Mucosa of rectum (tissue), 2 donors: ENCODE measurements around the gene MKS1.

Source experiments
- H3K27ac ChIP-seq, 2 donors: one replicate each; pipeline ENCODE4 v1.7.0; 2013; ENCODE audit warnings: inconsistent platforms in 2 of 2, low read depth in 2 of 2, low read length in 2 of 2
- H3K27me3 ChIP-seq, 2 donors: one replicate each; pipeline ENCODE4 v1.7.0; 2013; ENCODE audit warnings: low read length in 2 of 2; ENCODE audit not compliant: control insufficient read depth in 2 of 2, insufficient read depth in 2 of 2
- H3K36me3 ChIP-seq, 2 donors: one replicate each; pipeline ENCODE4 v1.7.0; 2013; ENCODE audit warnings: low read length in 2 of 2; ENCODE audit not compliant: control insufficient read depth in 2 of 2, insufficient read depth in 2 of 2
- H3K4me1 ChIP-seq, 2 donors: one replicate each; pipeline ENCODE4 v1.7.0; 2013; ENCODE audit warnings: low read length in 2 of 2, mild to moderate bottlenecking in 1 of 2; ENCODE audit not compliant: control insufficient read depth in 2 of 2, insufficient read depth in 2 of 2
- H3K4me3 ChIP-seq, 2 donors: one replicate each; pipeline ENCODE4 v1.7.0; 2013; ENCODE audit warnings: low read length in 2 of 2
- H3K9ac ChIP-seq, 2 donors: one replicate each; pipeline ENCODE4 v1.7.0; 2013; ENCODE audit warnings: low read length in 2 of 2, low read depth in 1 of 2, mild to moderate bottlenecking in 1 of 2
- H3K9me3 ChIP-seq, 2 donors: one replicate each; pipeline ENCODE4 v1.7.0; 2013; ENCODE audit warnings: low read length in 2 of 2; ENCODE audit not compliant: control insufficient read depth in 2 of 2
- donor health status: healthy.
- donor health status: Normal muscosa, but diverticular disease.

MKS1 gene

GRCh38 chr17:58205936-58206335, 13.1 kb downstream of the MKS1 start:
- H3K9me3 ChIP-seq: no peaks in the 10 kb centered on the region
- no peaks in the 10 kb centered on the region for H3K27me3 ChIP-seq
- H3K9ac ChIP-seq: no peak overlapping the region
- peaks cover 17 to 36% of the 10 kb centered on the region in 2 donors for H3K36me3 ChIP-seq
- H3K4me1 ChIP-seq: no peaks in the 10 kb centered on the region
- no peak overlapping the region for H3K4me3 ChIP-seq
- no peak overlapping the region for H3K27ac ChIP-seq

GRCh38 chr17:58204796-58205195, 14.3 kb downstream of the MKS1 start:
- no peaks in the 10 kb centered on the region for H3K9me3 ChIP-seq
- peaks cover 9 to 24% of the 10 kb centered on the region in 2 donors for H3K36me3 ChIP-seq
- no peak overlapping the region for H3K9ac ChIP-seq
- no peak overlapping the region for H3K27ac ChIP-seq
- H3K4me1 ChIP-seq: no peaks in the 10 kb centered on the region
- H3K27me3 ChIP-seq: no peaks in the 10 kb centered on the region
- no peak overlapping the region for H3K4me3 ChIP-seq

DNA sequence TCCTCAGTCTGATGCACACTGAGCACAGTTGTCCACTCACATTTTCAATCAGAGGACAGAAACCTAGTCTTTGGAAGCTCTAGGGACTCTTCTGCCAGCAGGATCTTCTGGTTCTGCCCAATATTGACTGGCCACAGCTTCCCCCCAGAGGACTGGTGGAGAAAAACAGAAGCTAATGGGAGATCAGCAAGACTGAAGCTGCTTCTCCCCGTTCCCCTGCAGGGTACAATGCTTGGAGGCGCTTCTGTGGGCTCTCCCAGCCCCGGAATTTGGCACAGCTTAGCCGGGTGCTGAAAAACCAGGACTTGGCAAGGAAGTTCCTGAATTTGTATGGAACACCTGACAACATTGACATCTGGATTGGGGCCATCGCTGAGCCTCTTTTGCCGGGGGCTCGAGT, 16.2 kb downstream of the MKS1 start:
- peaks cover 0 to 16% of the 10 kb centered on the region in 2 donors for H3K36me3 ChIP-seq
- no peaks in the 10 kb centered on the region for H3K9me3 ChIP-seq
- H3K9ac ChIP-seq: no peak overlapping the region
- H3K27me3 ChIP-seq: no peaks in the 10 kb centered on the region
- no peak overlapping the region for H3K27ac ChIP-seq
- H3K4me1 ChIP-seq: no peaks in the 10 kb centered on the region
- H3K4me3 ChIP-seq: no peak overlapping the region

DNA sequence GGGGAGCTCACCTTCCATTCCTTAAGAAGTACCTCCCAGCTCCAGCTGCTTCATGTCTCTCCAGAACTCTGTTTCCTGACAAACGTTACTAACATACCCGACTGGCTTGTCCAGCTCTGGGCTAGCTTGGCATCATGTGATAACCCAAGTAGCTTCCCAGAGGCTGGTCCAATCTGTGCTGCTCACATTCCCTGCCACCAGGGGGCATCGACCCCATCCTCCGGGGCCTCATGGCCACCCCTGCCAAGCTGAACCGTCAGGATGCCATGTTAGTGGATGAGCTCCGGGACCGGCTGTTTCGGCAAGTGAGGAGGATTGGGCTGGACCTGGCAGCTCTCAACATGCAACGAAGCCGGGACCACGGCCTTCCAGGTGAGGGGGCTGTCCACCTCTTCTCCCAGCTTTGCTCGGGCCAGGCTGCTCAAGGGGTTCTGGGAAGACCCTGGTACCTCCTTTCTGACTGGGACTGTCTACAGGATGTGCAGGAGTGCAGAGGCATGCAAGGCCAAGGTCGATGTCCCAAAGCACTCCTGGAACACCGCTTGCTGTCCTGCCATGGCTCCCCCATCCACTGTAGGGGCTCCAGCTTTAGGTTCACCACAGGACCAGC, 18.9 kb downstream of the MKS1 start:
- Histone ChIP-seq H3K9me3 (no peaks in the 10 kb centered on the region), H3K4me3 (no peak overlapping the region), H3K27me3 (no peaks in the 10 kb centered on the region), H3K9ac (no peak overlapping the region), H3K36me3 (peaks cover 0 to under 1% of the 10 kb centered on the region in 2 donors), H3K4me1 (no peaks in the 10 kb centered on the region), H3K27ac (no peak overlapping the region)

- no peak overlapping the region for H3K4me3 ChIP-seq
- no peaks in the 10 kb centered on the region for H3K27me3 ChIP-seq
- no peak overlapping the region for H3K27ac ChIP-seq
- H3K9me3 ChIP-seq: no peaks in the 10 kb centered on the region
- no peaks in the 10 kb centered on the region for H3K4me1 ChIP-seq
- H3K9ac ChIP-seq: no peak overlapping the region
- H3K36me3 ChIP-seq: no peaks in the 10 kb centered on the region
These were observed 22.4 kb downstream of the MKS1 start for GRCh38 chr17:58196610-58197009.

DNA sequence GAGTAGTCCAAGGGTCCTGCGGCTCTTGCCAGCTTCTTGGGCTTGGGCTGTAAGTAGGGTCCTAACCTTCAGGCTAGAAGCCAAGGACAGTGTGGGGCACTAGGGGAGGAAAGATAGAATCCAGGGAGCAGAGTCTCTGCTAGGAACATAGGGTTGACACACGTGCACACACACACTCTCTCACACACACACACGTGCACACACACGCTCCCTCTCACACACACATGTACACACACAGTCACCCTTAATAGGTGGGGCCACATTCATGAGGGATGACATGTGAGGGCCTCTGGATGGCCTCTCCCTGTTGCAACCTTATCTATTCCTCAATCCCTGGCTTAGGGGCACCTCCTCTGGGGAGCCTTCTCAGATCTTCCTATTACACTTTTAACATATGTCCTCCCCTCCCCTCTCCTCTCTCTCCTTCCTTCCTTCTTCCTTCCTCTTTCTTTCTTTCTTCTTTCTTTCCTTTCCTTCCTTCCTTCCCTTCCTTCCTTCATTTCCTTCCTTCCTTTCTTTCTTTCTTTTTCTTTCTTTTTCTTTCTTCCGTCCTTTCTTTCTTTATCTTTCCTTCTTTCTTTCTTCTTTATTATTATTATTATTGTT, 23.4 kb downstream of the MKS1 start:
- no peaks in the 10 kb centered on the region for H3K27me3 ChIP-seq
- H3K9me3 ChIP-seq: no peaks in the 10 kb centered on the region
- H3K27ac ChIP-seq: no peak overlapping the region
- no peak overlapping the region for H3K9ac ChIP-seq
- H3K4me1 ChIP-seq: no peaks in the 10 kb centered on the region
- H3K4me3 ChIP-seq: no peak overlapping the region
- no peaks in the 10 kb centered on the region for H3K36me3 ChIP-seq

- no peaks in the 10 kb centered on the region for H3K4me1 ChIP-seq
- no peaks in the 10 kb centered on the region for H3K9me3 ChIP-seq
These were observed 25.3 kb downstream of the MKS1 start for GRCh38 chr17:58193641-58194255.

GRCh38 chr17:58192612-58193011, 26.4 kb downstream of the MKS1 start, which contains the start of gene EPX:
TSS of gene EPX (plus strand) at chr17:58192726. CDS start at chr17:58192847, 121 bp downstream.
- no peak within 1 kb of the TSS for H3K27ac ChIP-seq
- no peak within 1 kb of the TSS for H3K9ac ChIP-seq
- H3K4me1 ChIP-seq: no peaks in the 10 kb centered on the region
- H3K27me3 ChIP-seq: peaks cover 0 to 2% of the 10 kb centered on the region in 2 donors
- no peak within 1 kb of the TSS for H3K4me3 ChIP-seq
- H3K36me3 ChIP-seq: no peaks in the 10 kb centered on the region
- no peaks in the 10 kb centered on the region for H3K9me3 ChIP-seq

More at GRCh38 chr17:58193641-58194255, 25.3 kb downstream of the MKS1 start:
- no peaks in the 10 kb centered on the region for H3K36me3 ChIP-seq
- no peak overlapping the region for H3K4me3 ChIP-seq
- no peaks in the 10 kb centered on the region for H3K27me3 ChIP-seq
- H3K9ac ChIP-seq: no peak overlapping the region
- H3K27ac ChIP-seq: no peak overlapping the region

DNA sequence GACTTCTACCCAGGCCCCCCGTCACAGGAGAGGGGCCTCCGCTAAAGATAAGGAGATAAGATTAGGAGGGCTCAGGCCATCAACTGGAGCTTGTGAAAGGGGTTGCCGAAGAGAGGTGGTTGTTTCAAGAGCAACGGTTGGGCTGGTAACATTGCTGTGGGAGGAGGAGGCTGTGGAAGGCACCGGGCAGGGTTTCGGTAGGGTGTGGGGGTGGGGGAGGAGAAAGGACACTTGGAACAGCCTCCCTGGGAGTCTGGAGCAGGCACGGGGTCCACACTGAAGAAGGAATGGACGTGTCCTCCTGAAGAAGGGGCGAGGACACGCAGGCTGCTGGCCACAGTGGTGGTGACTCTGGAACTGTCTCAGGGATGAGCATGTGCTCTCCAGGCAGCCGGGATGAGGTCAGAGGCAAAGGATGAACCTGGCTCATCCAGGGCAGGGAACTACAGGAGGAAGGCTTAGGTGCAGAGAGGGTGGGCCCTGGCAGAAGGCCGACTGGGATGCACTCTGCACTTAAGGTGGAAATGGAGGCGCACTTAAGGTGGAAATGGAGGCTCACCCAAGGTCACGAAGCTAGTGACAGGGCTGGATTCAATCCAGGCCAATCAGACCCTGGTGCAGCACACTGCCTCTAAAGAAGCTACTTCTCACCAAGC, 27.7 kb downstream of the MKS1 start:
- no peaks in the 10 kb centered on the region for H3K9me3 ChIP-seq
- no peaks in the 10 kb centered on the region for H3K36me3 ChIP-seq
- H3K27ac ChIP-seq: no peak overlapping the region
- no peaks in the 10 kb centered on the region for H3K4me1 ChIP-seq
- peaks cover 1 to 3% of the 10 kb centered on the region in 2 donors for H3K27me3 ChIP-seq
- H3K9ac ChIP-seq: no peak overlapping the region
- no peak overlapping the region for H3K4me3 ChIP-seq
